Suppressor macrophage treated with lipopolysaccharide for 4 hours (primary cell): ENCODE results near the gene POLN.
"Not testable (repeated sequence)": the region's sequence is repeated elsewhere in the genome, so short reads cannot be mapped to it uniquely, and the experiment has no call there.

ENCODE experiments used
- DNase-seq: peaks from one replicate; pipeline ENCODE4 v3.0.0-alpha.2; 2020

POLN gene

GRCh38 chr4:2212831-2213230, 29.1 kb downstream of the POLN start:
- no peak for DNase-seq

GRCh38 chr4:2202789-2203188, 39.1 kb downstream of the POLN start:
- DNase-seq = not testable (repeated sequence)

GRCh38 chr4:2194496-2194895, 47.4 kb downstream of the POLN start:
- DNase-seq = no peak

GRCh38 chr4:2193326-2193725, 48.6 kb downstream of the POLN start:
- DNase-seq = no peak

GRCh38 chr4:2186865-2187172, 55.1 kb downstream of the POLN start:
- no peak for DNase-seq

GRCh38 chr4:2186133-2186864, 55.6 kb downstream of the POLN start:
- no peak for DNase-seq

GRCh38 chr4:2183394-2183793, 58.5 kb downstream of the POLN start:
- DNase-seq = no peak

- peak; percentile 36 for DNase-seq
Observed at GRCh38 chr4:2182994-2183393, 58.9 kb downstream of the POLN start.

GRCh38 chr4:2180410-2180809, 61.5 kb downstream of the POLN start:
- no peak for DNase-seq

GRCh38 chr4:2179717-2180116, 62.2 kb downstream of the POLN start:
- DNase-seq = no peak

- DNase-seq = no peak
Observed at GRCh38 chr4:2178986-2179385, 62.9 kb downstream of the POLN start.

GRCh38 chr4:2177443-2178093, 64.4 kb downstream of the POLN start:
- DNase-seq = no peak

GRCh38 chr4:2175990-2176698, 65.8 kb downstream of the POLN start:
- no peak for DNase-seq

- no peak for DNase-seq
Observed at GRCh38 chr4:2174061-2174460, 67.9 kb downstream of the POLN start.

GRCh38 chr4:2172627-2173231, 69.2 kb downstream of the POLN start:
- DNase-seq = no peak

- peak; percentile 44 for DNase-seq
Observed at GRCh38 chr4:2172161-2172560, 69.8 kb downstream of the POLN start.

- DNase-seq = no peak
Observed at GRCh38 chr4:2168469-2169319, 73.2 kb downstream of the POLN start.

- no peak for DNase-seq
Observed at GRCh38 chr4:2166253-2166652, 75.7 kb downstream of the POLN start.

- DNase-seq = no peak
Observed at GRCh38 chr4:2165391-2165790, 76.5 kb downstream of the POLN start.

GRCh38 chr4:2163311-2163821, 78.6 kb downstream of the POLN start:
- DNase-seq = no peak

- DNase-seq = not testable (repeated sequence)
Observed at GRCh38 chr4:2161092-2161703, 80.7 kb downstream of the POLN start.

GRCh38 chr4:2159931-2160330, 82.0 kb downstream of the POLN start:
- DNase-seq = no peak
